HCT116 (cell line): Measurements from ENCODE around the gene EPHA1. TPM values are rescaled to one million over a fixed set of nuclear protein-coding genes. Genes with fewer than 3 reads are reported as not detected.
A peak's percentile ranks its signal among the peaks of the same experiment; 100 is the strongest.

Experiments
- ATAC-seq: fragments of 200-7000 bp; cut with Tn5 transposase; 2 replicates; pipeline ENCODE4 v1.9.1; 2020; ENCODE audit warnings: mild to moderate bottlenecking, moderate library complexity
- BruUV-seq: library from RNA; stranded (reverse); fragments of 400-500 nt; replicated peaks from 2 replicates; lab custom pipeline; 2021; lab: Mats Ljungman, UMichigan
- CTCF ChIA-PET: fragments of 300-600 bp; sonication (Branson Sonifier 250); formaldehyde crosslinking; loops from one replicate; lab custom pipeline; 2021; ENCODE audit warnings: antibody characterized with exemption; lab: Charles Lee
- POLR2A ChIA-PET: fragments of 300-600, 350-600 bp; sonication (Branson Sonifier 250); formaldehyde crosslinking; loops from one replicate; lab custom pipeline; 2021; ENCODE audit warnings: antibody characterized with exemption; lab: Charles Lee
- RAD21 ChIA-PET, 2 experiments: fragments of 300-600 bp; sonication (Branson Sonifier 250); formaldehyde crosslinking; loops; one replicate each; lab custom pipeline; 2023; ENCODE audit warnings: low total read pairs in 2 of 2; ENCODE audit not compliant: uncharacterized antibody in 2 of 2, unreplicated experiment in 2 of 2, low non-redundant PET in 1 of 2; lab: Charles Lee
- DNase-seq: peaks from one replicate; pipeline ENCODE4 v3.0.0-alpha.2; 2010; ENCODE audit warnings: low read depth, low spot score
- H2AFZ ChIP-seq: fragments of 200-600 bp; shearing (Covaris generic), sonication (generic); 2 replicates; pipeline ENCODE4 v1.6.1; 2017; ENCODE audit warnings: low read depth, mixed run types, mixed read lengths, antibody characterized with exemption, low read length; ENCODE audit not compliant: poor library complexity, severe bottlenecking
- H3K27ac ChIP-seq: 2 replicates; pipeline ENCODE4 v1.5.1; 2012; ENCODE audit warnings: low read depth, low read length
- H3K27me3 ChIP-seq: fragments of 200-600 bp; sonication (generic); 2 replicates; pipeline ENCODE4 v1.6.1; 2016; ENCODE audit warnings: mixed run types, low read length, mixed read lengths; ENCODE audit not compliant: insufficient read depth
- H3K36me3 ChIP-seq, 2 experiments: fragments of 200-500 bp in 1 of 2; fragments of 200-600 bp in 1 of 2; sonication (Bioruptor generic) in 1 of 2; sonication (generic) in 1 of 2; 2 replicates each; pipeline versions ENCODE4 v1.5.1 to v1.6.1; 2014 to 2016; ENCODE audit warnings: low read length in 2 of 2, inconsistent platforms in 1 of 2, mixed read lengths in 1 of 2, mixed run types in 1 of 2; ENCODE audit not compliant: insufficient read depth in 2 of 2, control insufficient read depth in 1 of 2
- H3K4me1 ChIP-seq, 2 experiments: fragments of 200-600 bp in 1 of 2; sonication (generic) in 1 of 2; 2 replicates each; pipeline versions ENCODE4 v1.5.1 to v1.6.1; 2012 to 2017; ENCODE audit warnings: low read length in 2 of 2, inconsistent platforms in 1 of 2, mild to moderate bottlenecking in 1 of 2, mixed read lengths in 1 of 2, mixed run types in 1 of 2, moderate library complexity in 1 of 2; ENCODE audit not compliant: insufficient read depth in 2 of 2, control insufficient read depth in 1 of 2
- H3K4me2 ChIP-seq: fragments of 200-600 bp; sonication (generic); 2 replicates; pipeline ENCODE4 v1.6.1; 2017; ENCODE audit warnings: mixed run types, low read length, mixed read lengths
- H3K4me3 ChIP-seq, 2 experiments: fragments of 200-600 bp in 1 of 2; sonication (generic) in 1 of 2; replicated peaks in 1 of 2; 2 replicates each; pipeline ENCODE4 v1.5.1; 2011 to 2016; ENCODE audit warnings: low read length in 2 of 2, control low read depth in 1 of 2, low read depth in 1 of 2, mild to moderate bottlenecking in 1 of 2, mixed read lengths in 1 of 2, mixed run types in 1 of 2
- H3K79me2 ChIP-seq: fragments of 200-600 bp; sonication (generic); 2 replicates; pipeline ENCODE4 v1.6.1; 2017; ENCODE audit warnings: mild to moderate bottlenecking, mixed run types, low read length, moderate library complexity, mixed read lengths; ENCODE audit not compliant: insufficient read depth
- H3K9ac ChIP-seq: fragments of 200-600 bp; sonication (generic); 2 replicates; pipeline ENCODE4 v1.6.1; 2016; ENCODE audit warnings: low read length, mixed read lengths
- H3K9me2 ChIP-seq: fragments of 200-600 bp; sonication (generic), shearing (Covaris generic); 2 replicates; pipeline ENCODE4 v1.6.1; 2017; ENCODE audit warnings: mixed run types, mild to moderate bottlenecking, moderate library complexity; ENCODE audit not compliant: insufficient read depth
- H3K9me3 ChIP-seq, 2 experiments: fragments of 200-500 bp in 1 of 2; fragments of 200-600 bp in 1 of 2; sonication (Bioruptor generic) in 1 of 2; sonication (generic) in 1 of 2; 2 replicates each; pipeline ENCODE4 v1.6.1; 2014 to 2017; ENCODE audit warnings: low read length in 2 of 2, mixed read lengths in 2 of 2, inconsistent platforms in 1 of 2, low read depth in 1 of 2, mild to moderate bottlenecking in 1 of 2, mixed run types in 1 of 2, moderate library complexity in 1 of 2; ENCODE audit not compliant: control insufficient read depth in 1 of 2, insufficient read depth in 1 of 2
- H4K20me1 ChIP-seq: fragments of 200-600 bp; sonication (generic), shearing (Covaris generic); 2 replicates; pipeline ENCODE4 v1.6.1; 2017; ENCODE audit warnings: mixed run types, mild to moderate bottlenecking, moderate library complexity; ENCODE audit not compliant: insufficient read depth
- ATF3 ChIP-seq: IDR thresholded peaks from 2 replicates; pipeline ENCODE4 v1.6.1; 2012
- CBX3 ChIP-seq: IDR thresholded peaks from 2 replicates; pipeline ENCODE4 v1.6.1; 2012; ENCODE audit warnings: low read depth
- CTCF ChIP-seq, 3 experiments: fragments of 200-600 bp in 1 of 3; sonication (generic) in 1 of 3; IDR thresholded peaks in 2 of 3; conservative IDR thresholded peaks in 1 of 3; 2 replicates each; pipeline ENCODE4 v1.5.1; 2012 to 2017; ENCODE audit warnings: low read depth in 2 of 3, low read length in 2 of 3, antibody characterized with exemption in 1 of 3, borderline replicate concordance in 1 of 3, control low read depth in 1 of 3, mild to moderate bottlenecking in 1 of 3, mixed read lengths in 1 of 3, mixed run types in 1 of 3, moderate library complexity in 1 of 3; ENCODE audit not compliant: insufficient read depth in 1 of 3
- EZH2 ChIP-seq: fragments of 200-600 bp; sonication (generic); IDR thresholded peaks from 2 replicates; pipeline ENCODE4 v1.6.1; 2017; ENCODE audit warnings: antibody characterized with exemption, mixed run types
- EZH2phosphoT487 ChIP-seq: fragments of 200-600 bp; IDR thresholded peaks from 2 replicates; pipeline ENCODE4 v1.6.1; 2018; ENCODE audit warnings: antibody characterized with exemption, borderline replicate concordance
- POLR2AphosphoS5 ChIP-seq: IDR thresholded peaks from 2 replicates; pipeline ENCODE4 v1.6.1; 2011; ENCODE audit warnings: mild to moderate bottlenecking, low read depth, low read length, moderate library complexity
- SIN3A ChIP-seq: IDR thresholded peaks from 2 replicates; pipeline ENCODE4 v1.6.1; 2012; ENCODE audit warnings: low read depth
- SRF ChIP-seq: IDR thresholded peaks from 2 replicates; pipeline ENCODE4 v1.6.1; 2012; ENCODE audit warnings: low read depth
- ZBTB33 ChIP-seq: IDR thresholded peaks from 2 replicates; pipeline ENCODE4 v1.6.1; 2011; ENCODE audit warnings: mild to moderate bottlenecking, low read length, moderate library complexity; ENCODE audit not compliant: insufficient replicate concordance; ENCODE audit errors: extremely low read depth
- ZFX ChIP-seq: fragments of 450-650 bp; IDR thresholded peaks from 2 replicates; pipeline ENCODE4 v1.6.1; 2017
- ZNF274 ChIP-seq: fragments of 200-500 bp; sonication (Bioruptor generic); IDR thresholded peaks from 2 replicates; pipeline ENCODE4 v1.6.1; 2014; ENCODE audit warnings: mild to moderate bottlenecking, low read depth, low read length, inconsistent platforms
- intact Hi-C: fragments of 100-400 bp; cut with micrococcal nuclease; formaldehyde crosslinking; loops from 2 replicates; pipeline ENCODE4 v1.10.0; 2022
- total RNA-seq: library from RNA; stranded (reverse); gene quantifications from one replicate; pipeline ENCODE4 v1.2.1, GENCODE V29; 2021; ENCODE audit not compliant: unreplicated experiment

EPHA1 gene
- total RNA-seq, 1 experiment from 2014 or later: 29.9 TPM

GRCh38 chr7:143381427-143382125, 27.1 kb downstream of the EPHA1 start:
- no peak; the same call in 1 of the 2 replicates for ATAC-seq
- H4K20me1 ChIP-seq: no peaks in the 10 kb centered on the region
- H3K9me2 ChIP-seq: no peaks in the 10 kb centered on the region
- H3K4me3 ChIP-seq: peak overlapping the region; percentile 73 to 93
- POLR2A ChIA-PET: interaction anchor here (1.0 kb wide), 1 partner anchor 13 kb away, joined by 3 read pairs; no protein-coding TSS in a partner anchor
- RAD21 ChIA-PET: no interaction called here
- peaks cover 5 to 9% of the 10 kb centered on the region in 2 experiments; a peak in 2 of 4 replicates for H3K36me3 ChIP-seq
- H3K9ac ChIP-seq: peak overlapping the region; percentile 93
- CTCF ChIA-PET: no interaction called here
- H3K9me3 ChIP-seq: no peaks in the 10 kb centered on the region
- DNase-seq: no peak
- peak overlapping the region; percentile 98 for H3K4me2 ChIP-seq
- H3K79me2 ChIP-seq: peaks cover 63% of the 10 kb centered on the region
- TSS peak; percentile 50 for BruUV-seq
- TF ChIP-seq CBX3 (no peak), CTCF (IDR thresholded peaks at IDR 0.05 in 2 of 3, conservative IDR thresholded peaks at IDR 0.05 in 1 of 3; ENCODE audit: borderline replicate concordance in 1 of 3, insufficient read depth in 1 of 3, low read depth in 2 of 3, low read length in 2 of 3) (no peak), ZBTB33 (no peak), EZH2 (no peak), POLR2AphosphoS5 (peak; percentile 42; the same call in 1 of the 2 replicates), ZFX (peak; percentile 44; the same call in 1 of the 2 replicates), ATF3 (no peak), ZNF274 (no peak), SIN3A (no peak), EZH2phosphoT487 (no peak), SRF (no peak)
- TF ChIP-seq, all 23 proteins: peak for 2
- H2AFZ ChIP-seq: no peak overlapping the region
- no peaks in the 10 kb centered on the region for H3K27me3 ChIP-seq
- H3K27ac ChIP-seq: peak overlapping the region; percentile 96
- H3K4me1 ChIP-seq: peaks cover 13 to 26% of the 10 kb centered on the region in 2 experiments
- intact Hi-C loops: no loop called here
